Activated T-helper 2 cell treated with anti-CD3 and anti-CD28 coated beads, Interferon-gamma antibody, Interleukin-2, Interleukin-4, amounts not matched to agents 10 μg/mL and 5 μg/mL and 100 μg/mL, durations not matched to agents 14 hours and 24 hours and 36 hours (primary cell): ENCODE results near the gene CMSS1. TPM values are rescaled to one million over a fixed set of nuclear protein-coding genes. Genes with fewer than 3 reads are reported as not detected.

Experiments used
- DNase-seq: peaks from one replicate; pipeline ENCODE4 v3.0.0; 2021; ENCODE audit warnings: low spot score
- H3K27ac Mint-ChIP-seq: one replicate; pipeline ENCODE4 v1.8.0; 2021; ENCODE audit warnings: mixed read lengths
- H3K27me3 Mint-ChIP-seq: one replicate; pipeline ENCODE4 v1.8.0; 2021; ENCODE audit warnings: low read depth, mixed read lengths
- H3K36me3 Mint-ChIP-seq: one replicate; pipeline ENCODE4 v1.8.0; 2021; ENCODE audit warnings: low read depth, mixed read lengths
- H3K4me1 Mint-ChIP-seq: one replicate; pipeline ENCODE4 v1.8.0; 2021; ENCODE audit warnings: low read depth, mixed read lengths
- H3K4me3 Mint-ChIP-seq: one replicate; pipeline ENCODE4 v1.8.0; 2021; ENCODE audit warnings: low read depth, mild to moderate bottlenecking, moderate library complexity, mixed read lengths
- H3K9me3 Mint-ChIP-seq: one replicate; pipeline ENCODE4 v1.8.0; 2021; ENCODE audit warnings: mixed read lengths
- intact Hi-C: fragments of 100-400 bp; cut with micrococcal nuclease; formaldehyde crosslinking; loops from one replicate; pipeline ENCODE4 v1.15.1; 2023
- total RNA-seq: library from RNA; stranded (reverse); gene quantifications from 2 replicates; pipeline ENCODE4 v1.2.3, GENCODE V29; 2022

The CMSS1 gene
- total RNA-seq, 1 donor from 2014 or later, result 138 TPM

DNA sequence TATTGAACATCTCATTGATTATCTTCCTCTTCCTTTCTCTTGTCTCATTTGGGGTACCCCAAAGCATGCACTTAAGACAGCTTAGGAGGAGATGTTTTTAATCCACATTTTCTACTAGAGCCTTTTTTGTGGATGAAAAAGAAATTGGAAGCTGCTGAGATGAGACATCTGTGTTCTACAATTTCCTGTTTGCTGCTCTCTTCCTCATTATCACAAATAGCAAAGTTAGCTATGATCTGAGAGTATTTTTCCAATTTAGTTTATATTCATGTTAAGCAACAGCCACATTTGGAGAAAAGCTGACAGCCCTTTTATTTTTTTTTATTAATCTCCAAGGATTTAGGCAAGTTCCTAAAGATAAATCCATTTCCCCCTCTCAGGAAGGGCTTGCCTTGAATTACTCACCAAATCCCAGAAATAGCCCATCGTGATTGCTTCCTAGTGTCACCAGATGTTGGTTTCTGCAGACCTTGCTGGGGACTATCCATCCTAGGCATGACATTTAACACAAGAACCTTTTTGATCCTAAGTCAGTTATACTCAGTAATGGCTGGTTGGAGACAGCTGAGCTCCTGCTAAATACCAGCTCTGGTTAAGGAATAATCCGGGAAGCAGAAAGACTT, 367.4 kb downstream of the CMSS1 start:
- no peak overlapping the region for H3K4me3 Mint-ChIP-seq
- intact Hi-C loops, result no loop called here
- peaks cover 4% of the 10 kb centered on the region for H3K27me3 Mint-ChIP-seq
- peaks cover 20% of the 10 kb centered on the region for H3K36me3 Mint-ChIP-seq
- no peak for DNase-seq
- H3K9me3 Mint-ChIP-seq, result peaks cover 18% of the 10 kb centered on the region
- H3K27ac Mint-ChIP-seq, result no peak overlapping the region
- no peaks in the 10 kb centered on the region for H3K4me1 Mint-ChIP-seq

GRCh38 chr3:100185847-100186246, 368.2 kb downstream of the CMSS1 start:
- Mint-ChIP-seq H3K27ac (no peak overlapping the region), H3K36me3 (peaks cover 13% of the 10 kb centered on the region), H3K27me3 (peaks cover 8% of the 10 kb centered on the region), H3K4me3 (no peak overlapping the region), H3K4me1 (no peaks in the 10 kb centered on the region), H3K9me3 (peaks cover 11% of the 10 kb centered on the region)
- DNase-seq, result no peak
- intact Hi-C loops, result no loop called here

GRCh38 chr3:100189444-100189964, 371.8 kb downstream of the CMSS1 start:
- H3K9me3 Mint-ChIP-seq, result no peaks in the 10 kb centered on the region
- intact Hi-C loops, result no loop called here
- H3K4me1 Mint-ChIP-seq, result no peaks in the 10 kb centered on the region
- no peaks in the 10 kb centered on the region for H3K36me3 Mint-ChIP-seq
- H3K27me3 Mint-ChIP-seq, result peaks cover 8% of the 10 kb centered on the region
- no peak for DNase-seq
- no peak overlapping the region for H3K27ac Mint-ChIP-seq
- no peak overlapping the region for H3K4me3 Mint-ChIP-seq

GRCh38 chr3:100195375-100195774, 377.7 kb downstream of the CMSS1 start:
- H3K4me1 Mint-ChIP-seq, result no peaks in the 10 kb centered on the region
- peaks cover 4% of the 10 kb centered on the region for H3K27me3 Mint-ChIP-seq
- no peak for DNase-seq
- H3K4me3 Mint-ChIP-seq, result no peak overlapping the region
- no peaks in the 10 kb centered on the region for H3K9me3 Mint-ChIP-seq
- intact Hi-C loops, result no loop called here
- H3K36me3 Mint-ChIP-seq, result no peaks in the 10 kb centered on the region
- H3K27ac Mint-ChIP-seq, result no peak overlapping the region

GRCh38 chr3:100197876-100198275, 380.2 kb downstream of the CMSS1 start:
- intact Hi-C loops, result no loop called here
- DNase-seq, result no peak
- peaks cover 2% of the 10 kb centered on the region for H3K27me3 Mint-ChIP-seq
- H3K27ac Mint-ChIP-seq, result no peak overlapping the region
- no peaks in the 10 kb centered on the region for H3K4me1 Mint-ChIP-seq
- H3K9me3 Mint-ChIP-seq, result no peaks in the 10 kb centered on the region
- no peaks in the 10 kb centered on the region for H3K36me3 Mint-ChIP-seq
- H3K4me3 Mint-ChIP-seq, result no peak overlapping the region

- H3K27me3 Mint-ChIP-seq, result peaks cover 2% of the 10 kb centered on the region
- DNase-seq, result no peak
- H3K36me3 Mint-ChIP-seq, result no peaks in the 10 kb centered on the region
- no peak overlapping the region for H3K4me3 Mint-ChIP-seq
- no peaks in the 10 kb centered on the region for H3K9me3 Mint-ChIP-seq
- intact Hi-C loops, result no loop called here
- H3K27ac Mint-ChIP-seq, result no peak overlapping the region
- no peaks in the 10 kb centered on the region for H3K4me1 Mint-ChIP-seq
Observed at GRCh38 chr3:100198579-100199269, 381.1 kb downstream of the CMSS1 start.

DNA sequence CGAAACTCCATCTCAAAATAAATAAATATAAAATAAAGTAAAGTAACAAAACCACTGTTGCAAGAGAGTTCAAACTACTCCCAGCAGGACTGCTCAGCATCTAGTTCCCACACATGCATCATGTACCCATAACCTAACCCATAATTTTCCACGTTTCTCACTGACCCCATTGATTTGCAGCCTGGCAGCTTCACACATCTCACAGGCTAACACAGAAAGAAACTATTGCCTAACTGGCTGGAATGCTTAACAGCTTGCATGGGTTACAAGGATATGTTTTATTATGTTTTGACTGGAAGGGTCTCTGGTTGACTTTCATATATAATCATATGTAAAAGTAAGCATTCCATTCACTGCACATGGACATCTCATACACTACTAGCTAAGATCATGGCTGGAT, 387.5 kb downstream of the CMSS1 start:
- H3K36me3 Mint-ChIP-seq, result peaks cover 3% of the 10 kb centered on the region
- no peak overlapping the region for H3K4me3 Mint-ChIP-seq
- intact Hi-C loops, result no loop called here

DNA sequence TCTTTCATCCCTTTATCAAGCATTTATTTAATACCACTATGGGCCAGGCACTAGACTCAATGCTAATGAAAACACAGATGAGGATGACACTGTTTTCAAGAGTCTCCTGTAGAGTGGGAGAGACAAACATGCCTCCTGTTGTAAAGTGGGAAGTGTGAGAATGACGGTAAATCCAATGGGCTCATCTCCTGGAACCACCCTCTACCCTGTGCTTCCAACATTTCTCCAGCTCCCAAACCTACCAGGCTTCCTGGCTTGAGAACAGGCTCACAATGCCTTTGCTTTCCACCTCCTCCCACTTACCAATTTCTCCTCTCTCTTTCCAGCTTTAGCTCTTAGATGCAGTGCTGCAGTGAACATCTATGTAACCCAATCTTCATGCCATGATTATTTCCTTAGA, 389.0 kb downstream of the CMSS1 start:
- Mint-ChIP-seq H3K36me3 (peaks cover 7% of the 10 kb centered on the region), H3K27me3 (no peaks in the 10 kb centered on the region), H3K9me3 (no peaks in the 10 kb centered on the region), H3K27ac (no peak overlapping the region), H3K4me1 (peaks cover 21% of the 10 kb centered on the region), H3K4me3 (no peak overlapping the region)
- no peak for DNase-seq
- intact Hi-C loops, result no loop called here

More for the DNA sequence above, 387.5 kb downstream of the CMSS1 start:
- Mint-ChIP-seq H3K4me1 (peaks cover 10% of the 10 kb centered on the region), H3K27ac (no peak overlapping the region), H3K27me3 (no peaks in the 10 kb centered on the region), H3K9me3 (no peaks in the 10 kb centered on the region)
- no peak for DNase-seq

DNA sequence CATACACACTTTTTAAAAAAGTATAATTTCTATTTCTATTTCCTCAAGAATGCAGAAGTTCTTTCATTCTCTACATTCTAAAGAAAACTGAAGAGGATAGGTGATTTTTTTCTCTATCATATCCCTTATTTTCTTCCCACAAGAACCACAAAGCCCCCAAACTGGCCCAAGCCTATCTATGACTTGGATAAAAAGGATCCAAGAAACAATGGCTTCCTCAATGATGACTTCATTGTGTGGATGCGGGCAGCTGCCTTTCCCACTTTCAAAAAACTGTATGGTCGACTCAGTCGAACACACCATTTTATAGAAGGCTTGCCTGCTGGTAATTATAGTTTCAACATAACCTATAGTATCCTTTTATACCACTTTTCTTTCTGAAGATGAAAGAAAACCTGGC, 390.2 kb downstream of the CMSS1 start:
- DNase-seq, result no peak
- intact Hi-C loops, result no loop called here
- H3K9me3 Mint-ChIP-seq, result no peaks in the 10 kb centered on the region
- no peak overlapping the region for H3K4me3 Mint-ChIP-seq
- H3K4me1 Mint-ChIP-seq, result peaks cover 21% of the 10 kb centered on the region
- H3K36me3 Mint-ChIP-seq, result peaks cover 7% of the 10 kb centered on the region
- H3K27me3 Mint-ChIP-seq, result no peaks in the 10 kb centered on the region
- H3K27ac Mint-ChIP-seq, result no peak overlapping the region

GRCh38 chr3:100209169-100209568, 391.5 kb downstream of the CMSS1 start:
- DNase-seq, result no peak
- peaks cover 21% of the 10 kb centered on the region for H3K4me1 Mint-ChIP-seq
- H3K27ac Mint-ChIP-seq, result no peak overlapping the region
- no peaks in the 10 kb centered on the region for H3K9me3 Mint-ChIP-seq
- no peak overlapping the region for H3K4me3 Mint-ChIP-seq
- no peaks in the 10 kb centered on the region for H3K27me3 Mint-ChIP-seq
- peaks cover 7% of the 10 kb centered on the region for H3K36me3 Mint-ChIP-seq
- intact Hi-C loops, result no loop called here

DNA sequence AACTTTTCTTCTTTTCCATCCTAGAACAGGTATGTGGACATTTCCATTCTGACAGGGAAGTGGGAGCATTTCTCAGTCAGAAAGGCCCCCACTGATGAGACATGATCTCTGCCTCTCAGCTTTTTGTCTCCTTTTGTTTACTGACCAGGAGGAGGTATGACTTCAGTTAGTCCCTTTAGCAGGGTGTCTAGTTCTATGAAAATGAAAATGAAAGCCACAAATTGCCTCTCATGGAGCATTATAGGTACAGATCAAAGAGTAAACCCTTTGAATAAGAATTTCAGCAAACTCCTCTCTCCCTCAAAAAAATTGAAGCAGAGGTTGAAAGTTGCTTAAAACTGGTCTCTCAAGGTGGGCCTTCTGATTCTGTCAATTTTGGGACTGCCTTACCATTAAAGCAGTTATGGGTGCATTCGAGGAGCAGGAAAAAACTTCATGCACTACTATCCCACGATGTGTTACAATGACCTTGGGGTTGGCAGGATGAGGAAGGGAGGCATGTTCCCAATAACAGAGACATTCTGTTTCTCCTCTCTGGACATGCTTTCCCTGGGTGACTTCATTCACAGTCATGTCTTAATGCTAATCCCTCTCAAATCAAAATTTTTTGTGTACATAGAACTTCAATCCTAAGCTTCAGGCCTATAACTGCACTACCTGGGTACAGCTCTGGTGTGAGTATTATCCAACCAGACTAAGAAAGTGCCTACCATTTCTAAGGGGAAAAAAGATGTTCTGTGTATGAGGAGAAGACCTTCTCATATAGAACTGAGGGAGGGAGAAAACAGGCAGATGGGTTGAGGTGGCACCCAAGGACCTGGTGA, 392.5 kb downstream of the CMSS1 start:
- Mint-ChIP-seq H3K27ac (peak overlapping the region; percentile 64), H3K27me3 (peaks cover 4% of the 10 kb centered on the region), H3K36me3 (peaks cover 7% of the 10 kb centered on the region), H3K4me1 (peaks cover 21% of the 10 kb centered on the region), H3K9me3 (no peaks in the 10 kb centered on the region), H3K4me3 (peak overlapping the region; percentile 30)
- intact Hi-C loops, result loop anchor here (1.0 to 5.0 kb wide), 2 partner anchors 50 to 123 kb away; partner anchors contain the start of gene TBC1D23
- DNase-seq, result no peak

- Mint-ChIP-seq H3K27ac (peak overlapping the region; percentile 64), H3K4me3 (no peak overlapping the region), H3K4me1 (peaks cover 21% of the 10 kb centered on the region), H3K9me3 (no peaks in the 10 kb centered on the region), H3K36me3 (peaks cover 7% of the 10 kb centered on the region), H3K27me3 (peaks cover 8% of the 10 kb centered on the region)
- DNase-seq, result no peak
- intact Hi-C loops, result loop anchor here (1.0 to 5.0 kb wide), 2 partner anchors 50 to 123 kb away; partner anchors contain the start of gene TBC1D23
Observed at GRCh38 chr3:100210772-100211135, 393.1 kb downstream of the CMSS1 start.
